ENCODE data around the gene FBN3.
A peak's percentile ranks its signal among the peaks of the same experiment; 100 is the strongest.
"Not testable (repeated sequence)": the region's sequence is repeated elsewhere in the genome, so short reads cannot be mapped to it uniquely, and the experiment has no call there.

FBN3 gene

GRCh38 chr19:8036434-8037099, 112.8 kb downstream of the FBN3 start:
- no peaks in the 10 kb centered on the region for H3K27me3 ChIP-seq (ENCODE audit: insufficient read depth, low read length)
- no peak overlapping the region for H3K27ac ChIP-seq (ENCODE audit: low read length)
- H3K9me3 ChIP-seq (ENCODE audit: insufficient read depth, low read depth, low read length): no peaks in the 10 kb centered on the region
- peaks cover 12% of the 10 kb centered on the region for H3K4me1 ChIP-seq (ENCODE audit: insufficient read depth, low read length)
- no peak overlapping the region for H3K9ac ChIP-seq (ENCODE audit: low read depth, low read length)
- H3K36me3 ChIP-seq (ENCODE audit: insufficient read depth, low read depth, low read length): no peaks in the 10 kb centered on the region
- no peak overlapping the region for H3K4me3 ChIP-seq (ENCODE audit: low read length)

GRCh38 chr19:8034178-8034525, 115.2 kb downstream of the FBN3 start:
- H3K4me3 ChIP-seq (ENCODE audit: low read length): no peak overlapping the region
- no peaks in the 10 kb centered on the region for H3K36me3 ChIP-seq (ENCODE audit: insufficient read depth, low read depth, low read length)
- no peaks in the 10 kb centered on the region for H3K9me3 ChIP-seq (ENCODE audit: insufficient read depth, low read depth, low read length)
- H3K27ac ChIP-seq (ENCODE audit: low read length): no peak overlapping the region
- no peaks in the 10 kb centered on the region for H3K27me3 ChIP-seq (ENCODE audit: insufficient read depth, low read length)
- peaks cover 12% of the 10 kb centered on the region for H3K4me1 ChIP-seq (ENCODE audit: insufficient read depth, low read length)
- no peak overlapping the region for H3K9ac ChIP-seq (ENCODE audit: low read depth, low read length)

GRCh38 chr19:8033287-8034177, 115.9 kb downstream of the FBN3 start:
- not testable (repeated sequence) for H3K36me3 ChIP-seq (ENCODE audit: insufficient read depth, low read depth, low read length); H3K9me3 ChIP-seq (ENCODE audit: insufficient read depth, low read depth, low read length); H3K27me3 ChIP-seq (ENCODE audit: insufficient read depth, low read length); H3K4me3 ChIP-seq (ENCODE audit: low read length); H3K27ac ChIP-seq (ENCODE audit: low read length)
- Histone ChIP-seq H3K9ac (ENCODE audit: low read depth, low read length) (peak overlapping the region; percentile 43; the same call in 1 of the 2 replicates), H3K4me1 (ENCODE audit: insufficient read depth, low read length) (peaks cover 12% of the 10 kb centered on the region)

- no peaks in the 10 kb centered on the region for H3K36me3 ChIP-seq (ENCODE audit: insufficient read depth, low read depth, low read length)
- no peak overlapping the region for H3K27ac ChIP-seq (ENCODE audit: low read length)
- H3K9ac ChIP-seq (ENCODE audit: low read depth, low read length): no peak overlapping the region; the same call in 1 of the 2 replicates
- no peaks in the 10 kb centered on the region for H3K27me3 ChIP-seq (ENCODE audit: insufficient read depth, low read length)
- H3K4me3 ChIP-seq (ENCODE audit: low read length): no peak overlapping the region
- H3K9me3 ChIP-seq (ENCODE audit: insufficient read depth, low read depth, low read length): no peaks in the 10 kb centered on the region
- peaks cover 12% of the 10 kb centered on the region for H3K4me1 ChIP-seq (ENCODE audit: insufficient read depth, low read length)
Observed at GRCh38 chr19:8030960-8031359, 118.4 kb downstream of the FBN3 start.

- no peaks in the 10 kb centered on the region for H3K27me3 ChIP-seq (ENCODE audit: insufficient read depth, low read length)
- H3K9me3 ChIP-seq (ENCODE audit: insufficient read depth, low read depth, low read length): no peaks in the 10 kb centered on the region
- H3K9ac ChIP-seq (ENCODE audit: low read depth, low read length): peak overlapping the region; percentile 24
- peaks cover 12% of the 10 kb centered on the region for H3K4me1 ChIP-seq (ENCODE audit: insufficient read depth, low read length)
- no peak overlapping the region for H3K27ac ChIP-seq (ENCODE audit: low read length)
- H3K36me3 ChIP-seq (ENCODE audit: insufficient read depth, low read depth, low read length): no peaks in the 10 kb centered on the region
- no peak overlapping the region for H3K4me3 ChIP-seq (ENCODE audit: low read length)
Observed at GRCh38 chr19:8028951-8029491, 120.4 kb downstream of the FBN3 start.

GRCh38 chr19:8025316-8025715, 124.1 kb downstream of the FBN3 start:
- Histone ChIP-seq H3K27ac (ENCODE audit: low read length) (no peak overlapping the region), H3K9me3 (ENCODE audit: insufficient read depth, low read depth, low read length) (no peaks in the 10 kb centered on the region), H3K9ac (ENCODE audit: low read depth, low read length) (no peak overlapping the region), H3K27me3 (ENCODE audit: insufficient read depth, low read length) (no peaks in the 10 kb centered on the region), H3K36me3 (ENCODE audit: insufficient read depth, low read depth, low read length) (no peaks in the 10 kb centered on the region), H3K4me3 (ENCODE audit: low read length) (no peak overlapping the region), H3K4me1 (ENCODE audit: insufficient read depth, low read length) (no peaks in the 10 kb centered on the region; the same call in 1 of the 2 replicates)

- H3K27ac ChIP-seq (ENCODE audit: low read length); H3K9ac ChIP-seq (ENCODE audit: low read depth, low read length); H3K4me3 ChIP-seq (ENCODE audit: low read length); H3K4me1 ChIP-seq (ENCODE audit: insufficient read depth, low read length); H3K36me3 ChIP-seq (ENCODE audit: insufficient read depth, low read depth, low read length); H3K27me3 ChIP-seq (ENCODE audit: insufficient read depth, low read length); H3K9me3 ChIP-seq (ENCODE audit: insufficient read depth, low read depth, low read length): not testable (repeated sequence)
Observed at GRCh38 chr19:8024256-8024655, 125.1 kb downstream of the FBN3 start.

- Histone ChIP-seq H3K27ac (ENCODE audit: low read length) (no peak overlapping the region), H3K9me3 (ENCODE audit: insufficient read depth, low read depth, low read length) (no peaks in the 10 kb centered on the region), H3K27me3 (ENCODE audit: insufficient read depth, low read length) (no peaks in the 10 kb centered on the region), H3K4me1 (ENCODE audit: insufficient read depth, low read length) (no peaks in the 10 kb centered on the region; the same call in 1 of the 2 replicates), H3K36me3 (ENCODE audit: insufficient read depth, low read depth, low read length) (no peaks in the 10 kb centered on the region), H3K9ac (ENCODE audit: low read depth, low read length) (no peak overlapping the region), H3K4me3 (ENCODE audit: low read length) (no peak overlapping the region)
Observed at GRCh38 chr19:8023371-8023770, 126.0 kb downstream of the FBN3 start.

- H3K9ac ChIP-seq (ENCODE audit: low read depth, low read length): no peak overlapping the region
- no peaks in the 10 kb centered on the region for H3K27me3 ChIP-seq (ENCODE audit: insufficient read depth, low read length)
- H3K9me3 ChIP-seq (ENCODE audit: insufficient read depth, low read depth, low read length): no peaks in the 10 kb centered on the region
- no peaks in the 10 kb centered on the region for H3K36me3 ChIP-seq (ENCODE audit: insufficient read depth, low read depth, low read length)
- H3K4me3 ChIP-seq (ENCODE audit: low read length): no peak overlapping the region
- H3K27ac ChIP-seq (ENCODE audit: low read length): no peak overlapping the region
- no peaks in the 10 kb centered on the region for H3K4me1 ChIP-seq (ENCODE audit: insufficient read depth, low read length)
Observed at GRCh38 chr19:8022275-8022674, 127.1 kb downstream of the FBN3 start.

- Histone ChIP-seq H3K9me3 (ENCODE audit: insufficient read depth, low read depth, low read length) (no peaks in the 10 kb centered on the region), H3K27me3 (ENCODE audit: insufficient read depth, low read length) (no peaks in the 10 kb centered on the region), H3K9ac (ENCODE audit: low read depth, low read length) (no peak overlapping the region), H3K27ac (ENCODE audit: low read length) (no peak overlapping the region), H3K36me3 (ENCODE audit: insufficient read depth, low read depth, low read length) (no peaks in the 10 kb centered on the region), H3K4me1 (ENCODE audit: insufficient read depth, low read length) (no peaks in the 10 kb centered on the region), H3K4me3 (ENCODE audit: low read length) (no peak overlapping the region)
Observed at GRCh38 chr19:8021374-8021773, 128.0 kb downstream of the FBN3 start.

- Histone ChIP-seq H3K27ac (ENCODE audit: low read length) (no peak overlapping the region), H3K4me3 (ENCODE audit: low read length) (no peak overlapping the region), H3K9ac (ENCODE audit: low read depth, low read length) (no peak overlapping the region), H3K27me3 (ENCODE audit: insufficient read depth, low read length) (no peaks in the 10 kb centered on the region), H3K9me3 (ENCODE audit: insufficient read depth, low read depth, low read length) (no peaks in the 10 kb centered on the region), H3K36me3 (ENCODE audit: insufficient read depth, low read depth, low read length) (no peaks in the 10 kb centered on the region), H3K4me1 (ENCODE audit: insufficient read depth, low read length) (no peaks in the 10 kb centered on the region)
Observed at GRCh38 chr19:8020681-8021080, 128.7 kb downstream of the FBN3 start.

- Histone ChIP-seq H3K9me3 (ENCODE audit: insufficient read depth, low read depth, low read length) (no peaks in the 10 kb centered on the region), H3K36me3 (ENCODE audit: insufficient read depth, low read depth, low read length) (no peaks in the 10 kb centered on the region), H3K9ac (ENCODE audit: low read depth, low read length) (no peak overlapping the region), H3K27me3 (ENCODE audit: insufficient read depth, low read length) (no peaks in the 10 kb centered on the region), H3K27ac (ENCODE audit: low read length) (no peak overlapping the region), H3K4me1 (ENCODE audit: insufficient read depth, low read length) (no peaks in the 10 kb centered on the region), H3K4me3 (ENCODE audit: low read length) (no peak overlapping the region)
Observed at GRCh38 chr19:8017808-8018207, 131.6 kb downstream of the FBN3 start.

Data from iPS-20b (cell line).